Psoas muscle (tissue), 8 donors: ENCODE results near the gene DCDC1. TPM values are rescaled to one million over a fixed set of nuclear protein-coding genes. Genes with fewer than 3 reads are reported as not detected.

Experiments
- ATAC-seq, 4 donors: fragments of 200-7000 bp; cut with Tn5 transposase; one replicate each; pipeline ENCODE4 v1.9.1; 2020; ENCODE audit warnings: moderate library complexity in 3 of 4, mild to moderate bottlenecking in 2 of 4
- DNase-seq, 2 donors: peaks; one replicate each; pipeline ENCODE4 v3.0.0-alpha.2; 2020
- H3K27ac ChIP-seq: fragments of 200-600 bp; one replicate; pipeline ENCODE4 v1.8.0; 2022
- H3K27me3 ChIP-seq, 3 donors: fragments of 200-600 bp in 1 of 3; one replicate each; pipeline versions ENCODE4 v1.6.1 to v1.8.0; 2013 to 2022; ENCODE audit warnings: low read length in 2 of 3, mild to moderate bottlenecking in 2 of 3, moderate library complexity in 1 of 3; ENCODE audit not compliant: insufficient read depth in 3 of 3
- H3K36me3 ChIP-seq, 2 donors: fragments of 200-600 bp in 1 of 2; one replicate each; pipeline versions ENCODE4 v1.6.1 to v1.8.0; 2013 to 2022; ENCODE audit warnings: low read depth in 1 of 2, mild to moderate bottlenecking in 1 of 2, moderate library complexity in 1 of 2; ENCODE audit not compliant: insufficient read depth in 1 of 2
- H3K4me1 ChIP-seq: fragments of 200-600 bp; one replicate; pipeline ENCODE4 v1.8.0; 2022
- H3K4me3 ChIP-seq: fragments of 200-600 bp; one replicate; pipeline ENCODE4 v1.8.0; 2022; ENCODE audit warnings: mild to moderate bottlenecking
- H3K9me3 ChIP-seq: fragments of 200-600 bp; one replicate; pipeline ENCODE4 v1.8.0; 2022
- CTCF ChIP-seq: fragments of 200-600 bp; IDR thresholded peaks from one replicate; pipeline ENCODE4 v1.8.0; 2022; ENCODE audit warnings: antibody characterized with exemption
- WGBS, 3 donors: extraction: QIAGEN DNeasy Blood & Tissue Kit; methylation state at CpG; one replicate each; pipeline versions ENCODE4 v1.1.6 to v1.1.7; 2013; 5-methylcytosine and 5-hydroxymethylcytosine counted together
- intact Hi-C, 2 donors: fragments of 100-400 bp; cut with DNase I; formaldehyde crosslinking; loops; one replicate each; pipeline versions ENCODE4 v1.11.0 to v1.14.2; 2022
- polyA plus RNA-seq, 3 donors: library from polyadenylated mRNA; stranded (reverse); fragments of 200-250 nt; gene quantifications; one replicate each; pipeline ENCODE4 v1.2.3, GENCODE V29; 2013
- total RNA-seq, 4 donors: library from RNA; stranded (reverse); fragmentation: NEBNext Ultra II Directional in 2 of 4; extraction: Animal tissue kit (Norgen Biotek cat#: 25700) in 2 of 4; gene quantifications; one replicate each; pipeline versions ENCODE4 v1.2.1 to v1.2.4, GENCODE V29; 2021 to 2023
- donor health status: healthy with polysubstance abuse.
- donor health status: DM: no; HTN: no; CAD: no; lungs with moderate emphysema.
- donor health status: Bipolar disorder and iron deficiency.
- donor health status: healthy.
- donor health status: DM: yes; HTN: yes; CAD: no.
- donor health status: DM: no; HTN: no; CAD: no.
- donor health status: DM: no; HTN: no; CAD: no.
- donor health status: DM: yes; HTN: yes; CAD: no.

Gene DCDC1
- total and polyA plus RNA-seq, 7 donors: not detected

- H3K4me1 ChIP-seq: no peaks in the 10 kb centered on the region
- TF ChIP-seq CTCF: no peak
- H3K4me3 ChIP-seq: no peak overlapping the region
- ATAC-seq (no peak), DNase-seq (no peak)
- no peaks in the 10 kb centered on the region for H3K9me3 ChIP-seq
- no peak overlapping the region for H3K27ac ChIP-seq
- intact Hi-C loops: no loop called here
- H3K27me3 ChIP-seq: no peaks in the 10 kb centered on the region
- H3K36me3 ChIP-seq: no peaks in the 10 kb centered on the region
These were observed 466.6 kb downstream of the DCDC1 start for GRCh38 chr11:30902929-30903328.

- DNase-seq: no peak
- 67 to 87% (median 84%) methylated on average over 2 of the region's 2 CpGs for WGBS, 3 donors
- H3K9me3 ChIP-seq: no peaks in the 10 kb centered on the region
- no peak overlapping the region for H3K4me3 ChIP-seq
- H3K27ac ChIP-seq: no peak overlapping the region
- intact Hi-C loops: no loop called here
- no peaks in the 10 kb centered on the region for H3K4me1 ChIP-seq
- no peaks in the 10 kb centered on the region for H3K27me3 ChIP-seq
- ATAC-seq: no peak
- H3K36me3 ChIP-seq: no peaks in the 10 kb centered on the region
- no peak for TF ChIP-seq CTCF
These were observed 474.5 kb downstream of the DCDC1 start for GRCh38 chr11:30895046-30895445.

- Histone ChIP-seq H3K4me1 (no peaks in the 10 kb centered on the region), H3K36me3 (no peaks in the 10 kb centered on the region), H3K9me3 (no peaks in the 10 kb centered on the region), H3K27me3 (peaks cover 0 to 2% (median 0%) of the 10 kb centered on the region in 3 donors), H3K4me3 (no peak overlapping the region), H3K27ac (no peak overlapping the region)
- WGBS, 3 donors: 47 to 62% (median 54%) methylated on average over 3 of the region's 3 CpGs
- no peak for TF ChIP-seq CTCF
- ATAC-seq (no peak), DNase-seq (no peak)
- intact Hi-C loops: no loop called here
These were observed 476.2 kb downstream of the DCDC1 start for GRCh38 chr11:30893318-30893717.

- intact Hi-C loops: no loop called here
- H3K36me3 ChIP-seq: no peaks in the 10 kb centered on the region
- H3K4me3 ChIP-seq: no peak overlapping the region
- no peak overlapping the region for H3K27ac ChIP-seq
- peaks cover 0 to 2% (median 0%) of the 10 kb centered on the region in 3 donors for H3K27me3 ChIP-seq
- H3K9me3 ChIP-seq: no peaks in the 10 kb centered on the region
- H3K4me1 ChIP-seq: no peaks in the 10 kb centered on the region
- ATAC-seq (no peak), DNase-seq (no peak)
- WGBS, 3 donors: 40 to 49% (median 42%) methylated on average over 6 of the region's 6 CpGs
- TF ChIP-seq CTCF: no peak
These were observed 480.3 kb downstream of the DCDC1 start for GRCh38 chr11:30889143-30889794.
